HG03103 (cell line): Measurements from ENCODE around the gene RNU4-1.
"Not testable (repeated sequence)": the region's sequence is repeated elsewhere in the genome, so short reads cannot be mapped to it uniquely, and the experiment has no call there.

Experiments
- ATAC-seq: cut with Tn5 transposase; IDR thresholded peaks from one replicate; pipeline ENCODE4 v1.9.1; 2021; ENCODE audit warnings: low read depth; ENCODE audit not compliant: unreplicated experiment

RNU4-1 gene

DNA sequence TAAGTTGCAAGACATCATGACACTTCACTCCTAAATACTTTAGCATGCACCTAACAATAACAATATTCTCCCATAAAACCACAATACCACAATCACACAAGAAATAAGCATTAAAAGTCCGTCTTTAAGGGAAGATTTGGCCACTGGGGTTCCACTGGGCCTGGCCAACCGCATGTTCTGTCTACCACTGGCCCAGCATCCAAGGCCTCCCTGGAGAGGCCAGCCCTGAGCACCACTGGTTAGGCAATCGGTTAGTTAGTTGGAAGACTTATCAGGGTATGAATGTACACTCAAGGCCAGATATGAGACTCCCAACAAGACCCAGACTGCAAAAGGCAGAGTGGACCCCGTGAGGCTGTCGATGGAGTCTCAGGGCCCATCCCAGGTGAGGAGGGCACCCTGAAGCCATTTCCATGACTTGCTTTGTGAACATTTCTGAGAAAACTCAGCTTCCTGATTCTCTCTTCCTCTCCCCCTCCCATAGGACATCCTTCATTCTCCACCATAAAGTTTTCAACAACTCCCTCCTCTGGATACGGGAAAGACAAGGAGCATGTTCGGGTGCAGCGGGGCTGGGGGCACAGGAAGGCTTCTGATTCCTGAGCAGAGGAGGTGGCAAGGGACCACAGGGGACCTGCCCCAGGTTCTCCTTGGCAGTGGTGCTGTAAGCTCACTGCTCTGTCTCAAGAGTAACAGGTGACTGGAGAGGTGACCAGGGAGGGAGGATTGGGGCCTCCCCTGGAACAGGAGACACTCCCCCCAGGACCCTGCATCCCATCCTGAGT is 33.4 kb downstream of the RNU4-1 start:
- ATAC-seq, result no peak

DNA sequence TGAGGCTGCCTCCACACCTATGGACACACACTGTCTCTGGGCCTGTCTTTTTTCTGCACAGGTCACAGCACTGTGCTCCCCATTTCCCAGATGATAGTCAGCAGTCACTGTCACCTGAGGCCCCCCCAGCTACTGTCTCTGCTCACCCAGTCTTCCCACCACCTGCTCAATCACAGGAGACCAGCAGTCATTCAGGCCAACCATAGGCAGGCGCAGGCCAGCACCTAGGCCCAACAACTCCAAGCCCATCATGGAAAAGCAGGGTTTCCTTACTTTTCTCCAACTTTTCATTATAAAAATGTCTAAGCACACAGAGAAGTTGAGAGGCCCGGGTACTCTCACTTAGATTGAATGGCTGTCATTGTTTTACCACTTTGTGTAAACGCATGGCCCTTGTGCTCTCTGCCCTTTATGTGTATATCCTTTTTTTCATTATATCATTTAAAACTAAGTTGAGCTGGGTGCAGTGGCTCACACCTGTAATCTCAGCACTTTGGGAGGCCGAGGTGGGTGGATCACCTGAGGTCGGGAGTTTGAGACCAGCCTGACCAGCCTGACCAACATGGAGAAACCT is 34.6 kb downstream of the RNU4-1 start:
- no peak for ATAC-seq

DNA sequence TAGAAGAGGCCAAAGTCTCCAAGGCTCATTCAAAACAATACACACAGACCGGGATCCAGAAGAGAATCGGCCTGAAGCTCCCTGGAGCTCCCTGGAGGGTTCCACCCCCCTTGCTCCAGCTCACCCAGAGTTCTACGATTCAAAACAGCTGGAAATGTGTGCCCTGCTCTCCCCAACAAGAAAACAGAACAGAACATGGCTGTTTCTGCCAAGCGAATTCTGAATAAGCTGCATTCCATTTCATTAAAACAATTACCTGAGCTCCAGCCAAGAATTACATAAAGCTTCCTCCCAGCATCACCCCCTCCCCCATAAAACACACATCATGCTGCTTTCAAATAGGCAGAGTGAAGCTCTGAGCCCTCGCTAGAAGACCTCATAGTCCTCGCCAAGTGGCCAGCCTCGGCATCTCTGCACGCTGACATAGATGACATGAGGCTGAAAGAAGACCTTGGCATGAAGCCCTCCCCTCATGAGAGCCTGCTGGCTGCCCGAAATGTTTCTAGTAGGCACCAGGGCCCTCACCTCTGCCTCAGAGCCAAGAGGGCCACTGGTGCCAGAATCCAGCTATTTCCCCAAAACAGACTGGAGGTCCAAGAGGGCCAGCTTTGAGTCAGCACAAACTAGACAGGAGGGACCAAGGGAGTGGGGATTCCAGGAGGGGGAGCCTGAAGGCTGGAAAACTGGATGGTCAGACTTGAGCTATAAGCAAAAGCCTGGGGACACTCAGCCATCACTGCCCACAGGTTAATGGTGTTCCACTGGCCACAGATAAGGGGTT is 35.8 kb downstream of the RNU4-1 start:
- ATAC-seq, result no peak

DNA sequence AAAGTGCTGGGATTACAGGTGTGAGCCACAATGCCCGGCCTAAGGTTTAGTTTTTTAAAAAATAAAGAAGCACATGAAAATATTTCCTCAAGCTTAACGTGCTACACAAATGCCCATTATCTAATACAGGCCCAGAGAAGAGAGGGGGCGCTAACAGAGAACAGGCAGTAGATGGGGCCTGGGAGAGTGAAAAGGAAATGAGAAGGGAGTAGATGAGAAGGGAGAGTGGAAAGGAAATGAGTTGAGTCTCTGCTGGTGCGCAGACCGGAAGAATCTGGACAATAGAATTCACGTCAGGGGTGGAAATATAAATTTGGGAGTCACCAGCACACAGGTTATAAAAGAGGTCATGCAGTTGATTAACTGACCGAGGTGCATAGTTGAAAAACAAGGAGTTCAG is 38.2 kb downstream of the RNU4-1 start:
- ATAC-seq, result no peak

DNA sequence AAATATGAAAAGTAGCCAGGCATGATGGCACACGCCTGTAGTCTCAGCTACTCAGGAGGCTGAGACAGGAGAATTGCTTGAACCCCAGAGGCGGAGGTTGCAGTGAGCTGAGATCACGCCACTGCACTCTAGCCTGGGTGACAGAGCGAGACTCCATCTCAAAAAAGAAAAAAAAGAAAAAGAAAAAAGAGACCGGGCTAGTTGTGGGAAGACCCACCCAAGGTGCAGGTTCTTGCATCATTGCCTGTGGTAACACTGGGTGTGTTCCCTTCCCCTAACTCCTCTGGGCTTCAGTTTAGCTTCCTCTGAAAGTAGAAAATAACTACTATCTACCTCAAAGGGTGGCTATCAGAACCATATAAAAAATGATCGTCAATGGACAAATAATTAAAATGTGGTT is 39.7 kb downstream of the RNU4-1 start:
- not testable (repeated sequence) for ATAC-seq

DNA sequence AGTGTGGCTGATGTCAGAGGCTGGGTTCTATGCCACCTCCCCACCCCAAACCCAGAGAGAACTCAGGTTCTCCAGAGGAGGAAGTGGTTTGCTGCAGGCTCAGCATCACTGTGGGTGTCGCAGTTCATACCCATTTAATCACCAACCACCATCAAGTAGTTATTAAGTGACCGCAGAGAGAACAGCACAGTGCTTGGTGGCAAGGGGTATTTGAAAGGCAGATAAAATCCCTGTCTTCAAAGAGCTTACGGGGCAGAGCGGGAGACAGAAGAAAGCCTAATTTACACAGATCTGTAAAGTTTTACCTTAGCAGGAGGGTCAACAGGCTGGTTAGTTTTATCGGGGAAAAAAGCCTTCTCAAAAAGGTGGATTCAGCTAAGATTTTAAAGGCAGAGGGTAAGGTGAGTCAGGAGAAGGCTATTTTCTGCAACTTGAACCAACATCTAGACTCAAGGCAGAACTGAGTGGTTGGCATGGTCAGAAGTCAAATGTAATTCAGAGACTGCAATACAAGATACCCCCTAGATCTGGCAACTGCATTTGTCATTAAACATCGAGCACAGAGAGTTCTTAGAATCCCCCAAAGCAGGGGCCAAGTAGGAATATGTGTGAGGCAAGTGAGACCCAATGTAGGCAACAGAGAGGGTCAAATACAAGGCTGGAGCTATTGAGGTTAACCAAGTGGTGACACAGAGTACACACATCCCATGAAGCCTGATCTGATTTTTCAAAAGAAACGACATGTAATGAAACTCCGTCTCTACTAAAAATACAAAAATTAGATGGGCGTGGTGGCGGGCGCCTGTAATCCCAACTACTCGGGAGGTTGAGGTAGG is 40.7 kb downstream of the RNU4-1 start:
- no peak for ATAC-seq

DNA sequence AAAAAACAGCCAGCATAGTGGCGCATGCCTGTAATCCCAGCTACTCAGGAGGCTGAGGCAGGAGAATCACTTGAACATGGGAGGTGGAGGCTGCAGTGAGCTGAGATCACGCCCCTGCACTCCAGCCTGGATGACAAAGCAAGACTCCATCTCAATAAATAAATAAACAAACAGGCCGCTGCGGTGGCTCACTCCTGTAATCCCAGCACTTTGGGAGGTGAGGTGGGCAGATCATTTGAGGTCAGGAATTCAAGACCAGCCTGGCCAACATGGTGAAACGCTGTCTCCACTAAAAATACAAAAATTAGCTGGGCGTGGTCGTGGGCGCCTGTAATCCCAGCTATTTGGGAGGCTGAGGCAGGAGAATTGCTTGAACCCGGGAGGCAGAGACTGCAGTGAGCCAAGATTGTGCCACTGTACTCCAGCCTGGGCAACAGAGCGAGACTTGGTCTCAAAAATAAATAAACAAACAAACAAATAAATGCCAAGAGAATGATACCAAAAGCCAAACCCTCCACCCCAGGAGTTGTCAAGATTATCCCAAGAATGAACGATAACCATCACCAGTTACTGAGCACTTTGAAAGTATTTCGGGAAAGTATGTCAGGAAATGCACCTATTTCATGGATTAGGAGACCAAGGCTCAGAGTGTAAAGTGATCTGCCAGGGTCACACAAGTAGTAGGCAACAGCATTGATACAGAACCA is 41.5 kb downstream of the RNU4-1 start:
- ATAC-seq, result not testable (repeated sequence)

DNA sequence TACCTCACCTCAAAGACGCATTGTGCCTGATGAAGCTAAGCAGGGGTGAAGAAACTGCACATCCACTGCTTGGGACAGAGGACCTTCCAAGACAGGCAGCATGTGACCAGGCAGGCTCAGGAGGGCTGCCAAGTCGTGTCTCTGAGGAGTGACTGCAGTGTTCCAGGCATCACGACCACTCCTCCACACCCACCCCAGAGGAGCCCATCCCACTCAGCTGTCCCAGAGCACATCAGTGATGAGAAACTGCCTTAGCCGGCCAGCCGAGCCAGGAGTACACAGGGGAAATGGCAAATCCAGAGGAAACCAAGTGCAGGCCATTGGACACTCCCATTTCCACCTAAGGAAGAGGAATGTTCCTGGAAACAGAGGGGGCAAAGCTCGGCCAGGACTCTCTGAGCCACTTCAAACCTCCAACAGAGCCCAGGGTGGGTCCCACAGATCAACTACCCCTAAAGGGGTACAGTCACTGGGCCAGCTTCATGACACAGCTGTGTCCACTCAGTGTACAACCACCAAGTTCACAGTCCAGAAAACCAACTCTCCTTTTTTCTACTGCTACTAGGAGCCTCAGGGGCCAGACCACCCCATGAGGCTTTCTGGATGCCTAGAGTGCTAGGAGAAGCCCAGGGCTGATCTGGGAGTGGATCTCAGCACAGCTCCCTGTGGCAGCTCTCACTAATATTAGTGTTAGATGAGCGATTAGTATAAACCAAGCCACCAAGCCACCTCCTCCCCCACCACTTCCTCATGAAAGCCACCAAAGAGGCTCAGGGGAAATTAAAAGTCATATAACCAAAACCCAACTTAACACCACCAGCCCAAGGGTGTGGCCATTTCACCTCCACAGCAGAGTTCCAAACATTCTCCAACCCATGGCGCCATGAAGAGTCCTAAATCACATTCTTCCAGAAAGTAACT is 42.9 kb downstream of the RNU4-1 start:
- no peak for ATAC-seq

DNA sequence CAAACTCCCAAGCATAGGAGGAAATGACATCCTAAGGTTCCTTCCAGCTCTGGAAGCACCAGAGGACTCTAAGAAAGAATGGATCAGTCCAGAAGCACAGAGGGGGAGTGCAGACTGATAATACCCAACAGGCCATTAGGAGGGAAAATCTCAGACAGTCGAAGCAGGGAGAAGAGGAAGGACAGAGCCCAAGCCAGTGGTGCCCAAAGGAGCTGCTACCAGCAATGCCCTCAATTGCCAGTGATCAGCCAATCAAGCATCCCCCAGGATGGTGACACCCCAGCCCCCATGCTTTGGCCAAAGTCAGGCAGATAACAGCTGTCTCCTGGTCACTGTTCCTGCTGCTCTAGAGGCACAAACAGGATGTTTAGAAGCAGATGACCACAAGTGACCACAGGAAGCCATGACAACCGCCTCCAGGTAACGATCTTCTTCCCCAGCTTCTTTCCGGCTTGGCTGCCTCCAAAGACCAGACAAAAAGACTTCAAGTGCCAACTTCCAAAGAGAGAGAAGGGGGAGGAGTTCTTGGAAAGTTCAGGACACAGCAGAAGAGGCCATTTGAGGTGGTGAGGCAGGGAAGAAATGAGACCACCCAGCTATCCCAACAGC is 43.7 kb downstream of the RNU4-1 start:
- no peak for ATAC-seq

DNA sequence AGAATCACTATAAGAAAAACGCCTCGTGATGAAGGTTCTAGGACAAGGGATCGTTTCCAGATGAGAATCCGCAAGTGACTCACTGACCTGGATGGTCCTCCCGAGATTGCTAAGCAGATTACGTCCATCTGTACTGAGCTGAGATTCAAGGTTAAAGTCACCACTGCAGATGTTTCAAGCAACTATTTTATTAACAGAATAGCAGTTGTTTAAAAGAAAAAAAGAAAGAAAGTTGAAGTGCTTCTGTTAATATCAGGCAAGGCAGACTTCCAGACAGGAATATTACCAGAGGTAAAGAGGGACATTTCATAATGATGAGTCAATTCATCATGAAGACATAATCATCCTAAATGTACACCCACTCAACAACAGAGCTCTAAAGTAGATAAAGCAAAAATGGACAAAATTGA is 45.4 kb downstream of the RNU4-1 start:
- no peak for ATAC-seq

DNA sequence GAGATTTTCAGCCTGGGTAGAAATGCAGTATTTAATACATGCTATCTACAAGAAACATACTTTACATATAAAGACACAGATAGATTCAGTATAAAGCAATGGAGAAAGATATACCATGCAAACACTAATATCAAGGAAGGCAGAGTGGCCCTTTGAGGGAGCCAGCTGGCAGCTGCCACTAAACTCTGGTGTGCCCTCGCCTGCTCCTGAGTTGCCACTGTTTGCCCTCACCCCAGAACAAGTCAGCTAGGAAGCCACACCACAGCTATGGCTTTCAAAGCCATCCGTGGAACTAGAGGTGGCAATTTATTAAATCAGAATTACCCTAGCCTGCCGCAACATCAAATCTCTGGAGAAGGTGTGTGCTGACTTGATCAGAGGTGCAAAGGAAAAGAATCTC is 45.9 kb downstream of the RNU4-1 start:
- no peak for ATAC-seq

DNA sequence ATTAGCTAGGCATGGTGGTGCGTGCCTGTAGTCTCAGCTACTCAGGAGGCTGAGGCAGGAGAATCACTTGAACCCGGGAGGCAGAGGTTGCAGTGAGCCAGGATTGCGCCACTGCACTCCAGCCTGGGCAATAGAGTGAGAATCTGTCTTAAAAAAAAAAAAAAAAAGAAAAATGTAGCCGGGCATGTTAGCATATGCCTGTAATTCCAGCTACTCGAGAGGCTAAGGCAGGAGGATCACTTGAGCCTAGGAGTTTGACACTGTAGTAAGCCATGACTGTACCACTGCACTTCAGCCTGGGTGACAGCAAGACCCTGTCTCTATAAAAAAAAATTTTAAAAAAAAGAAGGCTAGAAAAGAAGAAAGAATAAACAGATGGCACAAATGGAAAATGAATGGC is 46.3 kb downstream of the RNU4-1 start:
- not testable (repeated sequence) for ATAC-seq
